Ovary (tissue), 3 donors: ENCODE results near the gene NAXD.

Experiments used
- EP300 ChIP-seq: sonication (generic); formaldehyde crosslinking; IDR thresholded peaks from one replicate; pipeline ENCODE4 v1.6.1; 2017; ENCODE audit warnings: antibody characterized with exemption
- POLR2A ChIP-seq: fragments of 450-650 bp; IDR thresholded peaks from one replicate; pipeline ENCODE4 v1.6.1; 2017; ENCODE audit warnings: antibody characterized with exemption, mild to moderate bottlenecking, moderate library complexity
- TF ChIP-seq, protein P1 (sequence below), 3 donors: fragments of 450-650 bp in 2 of 3; fragments of 200-600 bp in 1 of 3; IDR thresholded peaks; one replicate each; pipeline versions ENCODE4 v1.5.1 to v1.8.0; 2016 to 2022; ENCODE audit warnings: antibody characterized with exemption in 3 of 3, mild to moderate bottlenecking in 1 of 3
- donor health status: DM: no; HTN: no; CAD: no.

DNA sequence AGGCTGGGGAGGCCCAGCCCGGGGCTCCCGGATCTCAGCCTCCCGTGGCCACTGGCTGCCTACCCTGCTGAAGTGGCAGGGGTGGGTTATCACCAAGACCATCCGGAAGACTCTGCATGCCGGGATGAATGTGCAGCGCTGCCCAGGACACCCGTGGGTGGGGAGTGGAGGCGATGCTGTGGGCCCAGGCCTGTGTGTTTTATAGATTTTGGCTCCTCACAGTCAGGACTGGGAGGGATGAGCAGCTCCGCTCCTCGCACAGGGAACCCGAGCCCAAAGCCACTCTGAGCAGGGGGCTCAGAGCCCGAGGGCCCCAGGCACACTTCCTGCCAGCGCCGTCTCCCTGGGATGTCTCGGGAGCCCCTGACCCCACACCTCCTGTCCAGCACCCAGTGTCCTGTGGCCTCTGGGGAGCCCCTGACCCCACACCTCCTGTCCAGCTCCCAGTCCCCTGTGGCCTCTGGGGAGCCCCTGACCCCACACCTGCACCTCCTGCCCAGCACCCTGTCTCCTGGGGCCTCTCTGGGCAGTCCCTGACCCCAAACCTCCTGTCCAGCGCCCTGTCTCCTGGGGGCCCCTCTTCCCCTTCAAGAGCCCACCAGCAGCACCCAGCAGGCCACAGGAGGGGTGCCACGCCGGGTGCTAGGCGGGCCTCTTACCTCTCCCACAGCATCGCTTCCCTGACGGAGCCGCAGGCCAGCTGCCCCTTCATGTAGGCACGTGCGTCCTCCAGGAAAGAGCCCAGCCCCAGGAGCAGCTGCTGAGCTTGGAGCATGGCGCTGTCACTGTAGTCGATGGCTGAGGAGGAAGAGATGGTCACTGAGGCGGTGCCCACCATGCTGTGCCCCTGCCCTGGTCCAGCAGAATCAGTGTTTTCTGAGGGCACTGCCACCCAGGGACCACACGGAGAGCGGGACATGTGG lies 31.4 kb downstream of the NAXD start:
- TF ChIP-seq, protein P1, sequence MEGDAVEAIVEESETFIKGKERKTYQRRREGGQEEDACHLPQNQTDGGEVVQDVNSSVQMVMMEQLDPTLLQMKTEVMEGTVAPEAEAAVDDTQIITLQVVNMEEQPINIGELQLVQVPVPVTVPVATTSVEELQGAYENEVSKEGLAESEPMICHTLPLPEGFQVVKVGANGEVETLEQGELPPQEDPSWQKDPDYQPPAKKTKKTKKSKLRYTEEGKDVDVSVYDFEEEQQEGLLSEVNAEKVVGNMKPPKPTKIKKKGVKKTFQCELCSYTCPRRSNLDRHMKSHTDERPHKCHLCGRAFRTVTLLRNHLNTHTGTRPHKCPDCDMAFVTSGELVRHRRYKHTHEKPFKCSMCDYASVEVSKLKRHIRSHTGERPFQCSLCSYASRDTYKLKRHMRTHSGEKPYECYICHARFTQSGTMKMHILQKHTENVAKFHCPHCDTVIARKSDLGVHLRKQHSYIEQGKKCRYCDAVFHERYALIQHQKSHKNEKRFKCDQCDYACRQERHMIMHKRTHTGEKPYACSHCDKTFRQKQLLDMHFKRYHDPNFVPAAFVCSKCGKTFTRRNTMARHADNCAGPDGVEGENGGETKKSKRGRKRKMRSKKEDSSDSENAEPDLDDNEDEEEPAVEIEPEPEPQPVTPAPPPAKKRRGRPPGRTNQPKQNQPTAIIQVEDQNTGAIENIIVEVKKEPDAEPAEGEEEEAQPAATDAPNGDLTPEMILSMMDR (IDR thresholded peaks at IDR 0.05) = no peak
- TF ChIP-seq POLR2A = no peak
- no peak for TF ChIP-seq EP300
